ENCODE results near the gene TNKS1BP1.

- TF ChIP-seq ADNP (tag; IDR thresholded peaks at IDR 0.05) (no peak), RAD21 (CRISPR knock-in tag; conservative IDR thresholded peaks at IDR 0.05 in 1 of 2, IDR thresholded peaks at IDR 0.05 in 1 of 2) (no peak), GATAD2B (IDR thresholded peaks at IDR 0.05; ENCODE audit: borderline replicate concordance) (no peak), ARNT (IDR thresholded peaks at IDR 0.05) (no peak), KLF6 (CRISPR knock-in tag; IDR thresholded peaks at IDR 0.05; ENCODE audit: borderline replicate concordance) (no peak), CREB3 (tag; conservative IDR thresholded peaks at IDR 0.05; ENCODE audit: low read depth) (no peak), POLR2A (conservative IDR thresholded peaks at IDR 0.05) (no peak), MLLT1 (IDR thresholded peaks at IDR 0.05) (no peak)
These were observed 37.2 kb upstream of the TNKS1BP1 start for GRCh38 chr11:57361926-57362325.

All from K562 (cell line).